Keratinocyte (primary cell): ENCODE measurements around the gene OR10Z1. TPM values are rescaled to one million over a fixed set of nuclear protein-coding genes. Genes with fewer than 3 reads are reported as not detected.

Experiments used
- DNase-seq: peaks from one replicate; pipeline ENCODE4 v3.0.0-alpha.2; 2011; ENCODE audit warnings: low read depth, missing footprints, low spot score
- FAIRE-seq: peaks from 2 replicates; lab custom pipeline; 2011; peaks lifted over from hg19 to GRCh38; lab: Jason Lieb, UNC
- H2AFZ ChIP-seq: 2 replicates; pipeline ENCODE4 v1.6.0; 2012; ENCODE audit warnings: low read length, control low read depth, inconsistent platforms; ENCODE audit not compliant: control insufficient read depth
- H3K27ac ChIP-seq: 2 replicates; pipeline ENCODE4 v1.5.1; 2011; ENCODE audit warnings: low read length; ENCODE audit not compliant: control insufficient read depth, insufficient read depth
- H3K27me3 ChIP-seq: 3 replicates; pipeline ENCODE4 v1.6.0; 2011; ENCODE audit warnings: low read length; ENCODE audit not compliant: control insufficient read depth, insufficient read depth; ENCODE audit errors: extremely low read depth
- H3K36me3 ChIP-seq, 2 experiments: 2 replicates in 1 of 2; 3 replicates in 1 of 2; pipeline ENCODE4 v1.5.1; 2011; ENCODE audit warnings: low read length in 2 of 2, mild to moderate bottlenecking in 1 of 2; ENCODE audit not compliant: control insufficient read depth in 2 of 2, insufficient read depth in 2 of 2; ENCODE audit errors: extremely low read depth in 1 of 2
- H3K4me1 ChIP-seq: 3 replicates; pipeline ENCODE4 v1.5.1; 2011; ENCODE audit warnings: low read length; ENCODE audit not compliant: control insufficient read depth, insufficient read depth; ENCODE audit errors: extremely low read depth
- H3K4me2 ChIP-seq: 3 replicates; pipeline ENCODE4 v1.6.0; 2011; ENCODE audit warnings: low read depth, low read length; ENCODE audit not compliant: control insufficient read depth, insufficient read depth; ENCODE audit errors: extremely low read depth
- H3K4me3 ChIP-seq, 3 experiments: fragments of 200-600 bp in 1 of 3; sonication (generic) in 1 of 3; 2 replicates in 2 of 3; 3 replicates in 1 of 3; pipeline ENCODE4 v1.5.1; 2011 to 2016; ENCODE audit warnings: low read length in 3 of 3, mild to moderate bottlenecking in 3 of 3, control low read depth in 2 of 3, inconsistent platforms in 1 of 3, low read depth in 1 of 3, mixed read lengths in 1 of 3, mixed run types in 1 of 3, moderate library complexity in 1 of 3; ENCODE audit not compliant: control insufficient read depth in 2 of 3, insufficient read depth in 2 of 3; ENCODE audit errors: extremely low read depth in 1 of 3
- H3K79me2 ChIP-seq: 2 replicates; pipeline ENCODE4 v1.6.0; 2012; ENCODE audit warnings: low read length; ENCODE audit not compliant: control insufficient read depth, insufficient read depth
- H3K9ac ChIP-seq: 3 replicates; pipeline ENCODE4 v1.6.0; 2011; ENCODE audit warnings: low read length; ENCODE audit not compliant: control insufficient read depth, insufficient read depth; ENCODE audit errors: extremely low read depth
- H3K9me1 ChIP-seq: 3 replicates; pipeline ENCODE4 v1.6.0; 2011; ENCODE audit warnings: low read length; ENCODE audit not compliant: control insufficient read depth, insufficient read depth; ENCODE audit errors: extremely low read depth
- H3K9me3 ChIP-seq: 2 replicates; pipeline ENCODE4 v1.5.1; 2012; ENCODE audit warnings: low read depth, low read length; ENCODE audit not compliant: control insufficient read depth
- H4K20me1 ChIP-seq: 3 replicates; pipeline ENCODE4 v1.6.0; 2011; ENCODE audit warnings: low read length; ENCODE audit not compliant: control insufficient read depth, insufficient read depth; ENCODE audit errors: extremely low read depth
- CTCF ChIP-seq, 3 experiments: IDR thresholded peaks in 1 of 3; conservative IDR thresholded peaks in 1 of 3; optimal IDR thresholded peaks in 1 of 3; 2 replicates in 2 of 3; 3 replicates in 1 of 3; pipeline versions ENCODE3 to v1.5.1; 2011; ENCODE audit warnings: low read length in 3 of 3, mild to moderate bottlenecking in 3 of 3, moderate library complexity in 2 of 3, control low read depth in 1 of 3, inconsistent platforms in 1 of 3; ENCODE audit not compliant: insufficient read depth in 2 of 3; ENCODE audit errors: extremely low read depth in 1 of 3
- EZH2 ChIP-seq: IDR thresholded peaks from one replicate; pipeline ENCODE4 v1.6.1; 2012; ENCODE audit warnings: inconsistent platforms, mild to moderate bottlenecking, low read length, moderate library complexity
- dilution Hi-C: fragments of 300-500 bp; cut with MboI; formaldehyde crosslinking; loops from one replicate; pipeline ENCODE4 v1.7.0; 2020; ENCODE audit warnings: low sequenced_read_pairs; ENCODE audit not compliant: extremely low pct_ligation_motif_present
- polyA plus RNA-seq, 5 experiments: library from polyadenylated mRNA; depleted of rRNA in 3 of 5; stranded (reverse) in 3 of 5; stranded (forward) in 1 of 5; unstranded in 1 of 5; fragments of >200 nt; gene quantifications; 1 replicate in 1 of 5; 2 replicates in 3 of 5; 3 replicates in 1 of 5; pipeline versions ENCODE4 v1.2.1 to v1.2.3, GENCODE V29; 2011 to 2012; ENCODE audit warnings: missing spikeins in 2 of 5, low read depth in 1 of 5, low replicate concordance in 1 of 5

OR10Z1 gene
- polyA plus RNA-seq, 1 donor (not counting 4 experiments of a cell fraction or from before 2014, with no cell fraction given), result not detected

- H3K27me3 ChIP-seq, result no peaks in the 10 kb centered on the region
- no peak overlapping the region for H3K4me2 ChIP-seq
- no peaks in the 10 kb centered on the region for H3K36me3 ChIP-seq
- H3K4me1 ChIP-seq, result no peaks in the 10 kb centered on the region
- no peaks in the 10 kb centered on the region for H3K9me3 ChIP-seq
- dilution Hi-C loops, result no loop called here
- no peak overlapping the region for H3K4me3 ChIP-seq
- no peak for FAIRE-seq
- no peak overlapping the region for H3K27ac ChIP-seq
- TF ChIP-seq CTCF (optimal IDR thresholded peaks at IDR 0.05 in 1 of 3, IDR thresholded peaks at IDR 0.05 in 1 of 3, conservative IDR thresholded peaks at IDR 0.05 in 1 of 3; ENCODE audit: extremely low read depth in 1 of 3, insufficient read depth in 2 of 3, low read length in 3 of 3) (no peak), EZH2 (no peak)
- H4K20me1 ChIP-seq, result no peaks in the 10 kb centered on the region
- H3K79me2 ChIP-seq, result no peaks in the 10 kb centered on the region
- no peaks in the 10 kb centered on the region for H3K9me1 ChIP-seq
- no peak for DNase-seq
- H3K9ac ChIP-seq, result no peak overlapping the region
- no peak overlapping the region for H2AFZ ChIP-seq
Observed at GRCh38 chr1:158654571-158654970, 49.5 kb downstream of the OR10Z1 start.

Other genes starting within 250 kb of the OR10Z1 start
- not detected in 3 replicates for gene OR10T2, start 205.8 kb upstream of the OR10Z1 start, polyA plus RNA-seq
- not detected in 3 replicates for gene OR10K2, start 179.0 kb upstream of the OR10Z1 start, polyA plus RNA-seq
- gene OR10K1, start 143.4 kb upstream of the OR10Z1 start, polyA plus RNA-seq, result not detected in 3 replicates
- gene OR10R2, start 133.0 kb upstream of the OR10Z1 start, polyA plus RNA-seq, result not detected in 3 replicates
- gene OR6Y1, start 50.9 kb upstream of the OR10Z1 start, polyA plus RNA-seq, result not detected in 3 replicates
- not detected in 3 replicates for gene OR6P1, start 34.7 kb upstream of the OR10Z1 start, polyA plus RNA-seq
- not detected in 3 replicates for gene OR10X1, start 25.4 kb upstream of the OR10Z1 start, polyA plus RNA-seq
- not detected in 3 replicates for gene SPTA1, start 81.4 kb downstream of the OR10Z1 start, polyA plus RNA-seq
- not detected in 3 replicates for gene OR6K2, start 95.4 kb downstream of the OR10Z1 start, polyA plus RNA-seq
- not detected in 3 replicates for gene OR6K3, start 115.5 kb downstream of the OR10Z1 start, polyA plus RNA-seq
- not detected in 3 replicates for gene OR6K6, start 149.5 kb downstream of the OR10Z1 start, polyA plus RNA-seq
- gene OR6N1, start 166.9 kb downstream of the OR10Z1 start, polyA plus RNA-seq, result not detected in 3 replicates
- gene OR6N2, start 175.9 kb downstream of the OR10Z1 start, polyA plus RNA-seq, result not detected in 3 replicates
- not detected in 3 replicates for gene MNDA, start 226.1 kb downstream of the OR10Z1 start, polyA plus RNA-seq